Neural cell (in vitro differentiated cells): Measurements from ENCODE around the gene GLYATL1. TPM values are rescaled to one million over a fixed set of nuclear protein-coding genes. Genes with fewer than 3 reads are reported as not detected.

Experiments
- H2AFZ ChIP-seq: fragments of 200-600, 300-800 bp; sonication (generic), shearing (Covaris generic); 2 replicates; pipeline ENCODE4 v1.6.0; 2014; ENCODE audit warnings: low read depth, mild to moderate bottlenecking, antibody characterized with exemption, low read length, moderate library complexity
- H3F3A ChIP-seq: fragments of 200-600 bp; shearing (Covaris generic); 2 replicates; pipeline ENCODE4 v1.6.1; 2016; ENCODE audit warnings: mild to moderate bottlenecking, moderate library complexity, mixed read lengths, antibody characterized with exemption, low read length; ENCODE audit not compliant: insufficient read depth, poor library complexity, severe bottlenecking
- H3K27ac ChIP-seq: fragments of 200-600, 300-800 bp; sonication (generic), shearing (Covaris generic); 2 replicates; pipeline ENCODE4 v1.5.1; 2014; ENCODE audit warnings: mild to moderate bottlenecking, low read length, moderate library complexity
- H3K27me3 ChIP-seq: fragments of 300-800, 200-600 bp; sonication (generic), shearing (Covaris generic); 2 replicates; pipeline ENCODE4 v1.6.0; 2014; ENCODE audit warnings: mild to moderate bottlenecking, low read depth, low read length, moderate library complexity; ENCODE audit not compliant: insufficient read depth
- H3K36me3 ChIP-seq: fragments of 300-800, 200-600 bp; sonication (generic), shearing (Covaris generic); 2 replicates; pipeline ENCODE4 v1.5.1; 2014; ENCODE audit warnings: mild to moderate bottlenecking, antibody characterized with exemption, low read length, moderate library complexity; ENCODE audit not compliant: insufficient read depth
- H3K4me2 ChIP-seq: fragments of 300-800, 200-600 bp; sonication (generic), shearing (Covaris generic); 2 replicates; pipeline ENCODE4 v1.6.0; 2014; ENCODE audit warnings: mild to moderate bottlenecking, low read length
- H3K4me3 ChIP-seq: fragments of 300-800, 200-600 bp; sonication (generic), shearing (Covaris generic); 2 replicates; pipeline ENCODE4 v1.5.1; 2014; ENCODE audit warnings: mild to moderate bottlenecking, low read length, moderate library complexity
- H3K79me2 ChIP-seq: fragments of 200-600 bp; shearing (Covaris generic); replicated peaks from 2 replicates; pipeline ENCODE4 v1.6.0; 2014; ENCODE audit warnings: mild to moderate bottlenecking, low read length, moderate library complexity; ENCODE audit not compliant: insufficient read depth
- H3K9ac ChIP-seq: fragments of 300-800, 200-600 bp; sonication (generic), shearing (Covaris generic); 2 replicates; pipeline ENCODE4 v1.6.1; 2016; ENCODE audit warnings: mild to moderate bottlenecking, low read length, mixed read lengths
- H3K9me2 ChIP-seq: fragments of 200-600 bp; shearing (Covaris generic); 2 replicates; pipeline ENCODE4 v1.6.1; 2016; ENCODE audit warnings: mild to moderate bottlenecking, low read length, mixed read lengths; ENCODE audit not compliant: insufficient read depth
- H3K9me3 ChIP-seq: fragments of 200-600, 300-800 bp; sonication (generic), shearing (Covaris generic); 2 replicates; pipeline ENCODE4 v1.6.1; 2016; ENCODE audit warnings: mild to moderate bottlenecking, mixed run types, low read length, moderate library complexity, mixed read lengths
- H4K20me1 ChIP-seq: fragments of 200-600 bp; shearing (Covaris generic); 2 replicates; pipeline ENCODE4 v1.6.1; 2016; ENCODE audit warnings: mild to moderate bottlenecking, mixed run types; ENCODE audit not compliant: insufficient read depth
- CTCF ChIP-seq: fragments of 450-650 bp; IDR thresholded peaks from 2 replicates; pipeline ENCODE4 v1.5.1; 2014; ENCODE audit warnings: antibody characterized with exemption, mild to moderate bottlenecking, moderate library complexity; ENCODE audit not compliant: poor library complexity, severe bottlenecking
- EP300 ChIP-seq: fragments of 450-650 bp; conservative IDR thresholded peaks from 2 replicates; pipeline ENCODE4 v1.6.1; 2014; ENCODE audit warnings: antibody characterized with exemption, mild to moderate bottlenecking, moderate library complexity; ENCODE audit not compliant: poor library complexity, severe bottlenecking
- EZH2 ChIP-seq: fragments of 200-600, 300-800 bp; shearing (Covaris generic), sonication (generic); IDR thresholded peaks from 2 replicates; pipeline ENCODE4 v1.6.1; 2014; ENCODE audit warnings: antibody characterized with exemption, low read length, borderline replicate concordance, mild to moderate bottlenecking; ENCODE audit not compliant: insufficient read depth, poor library complexity, severe bottlenecking
- MXI1 ChIP-seq: fragments of 450-650 bp; conservative IDR thresholded peaks from 2 replicates; pipeline ENCODE4 v1.6.1; 2014; ENCODE audit warnings: antibody characterized with exemption, mild to moderate bottlenecking; ENCODE audit not compliant: poor library complexity, severe bottlenecking
- POLR2AphosphoS5 ChIP-seq: IDR thresholded peaks from 2 replicates; pipeline ENCODE4 v1.6.1; 2012
- RAD21 ChIP-seq: fragments of 450-650 bp; conservative IDR thresholded peaks from 2 replicates; pipeline ENCODE4 v1.6.1; 2014; ENCODE audit warnings: antibody characterized with exemption, mild to moderate bottlenecking, moderate library complexity
- REST ChIP-seq: IDR thresholded peaks from 2 replicates; pipeline ENCODE4 v1.6.1; 2012; ENCODE audit warnings: borderline replicate concordance
- SMC3 ChIP-seq: fragments of 450-650 bp; conservative IDR thresholded peaks from 2 replicates; pipeline ENCODE4 v1.6.1; 2014; ENCODE audit warnings: antibody characterized with exemption, mild to moderate bottlenecking, moderate library complexity; ENCODE audit not compliant: poor library complexity
- TAF1 ChIP-seq: IDR thresholded peaks from 2 replicates; pipeline ENCODE4 v1.6.1; 2012; ENCODE audit warnings: low read depth
- polyA plus RNA-seq: library from polyadenylated mRNA; depleted of rRNA; stranded (reverse); fragments of >200 nt; gene quantifications from 2 replicates; pipeline ENCODE4 v1.2.3, GENCODE V29; 2014

GLYATL1 gene
- polyA plus RNA-seq, 1 donor from 2014 or later, result 0.84 TPM

DNA sequence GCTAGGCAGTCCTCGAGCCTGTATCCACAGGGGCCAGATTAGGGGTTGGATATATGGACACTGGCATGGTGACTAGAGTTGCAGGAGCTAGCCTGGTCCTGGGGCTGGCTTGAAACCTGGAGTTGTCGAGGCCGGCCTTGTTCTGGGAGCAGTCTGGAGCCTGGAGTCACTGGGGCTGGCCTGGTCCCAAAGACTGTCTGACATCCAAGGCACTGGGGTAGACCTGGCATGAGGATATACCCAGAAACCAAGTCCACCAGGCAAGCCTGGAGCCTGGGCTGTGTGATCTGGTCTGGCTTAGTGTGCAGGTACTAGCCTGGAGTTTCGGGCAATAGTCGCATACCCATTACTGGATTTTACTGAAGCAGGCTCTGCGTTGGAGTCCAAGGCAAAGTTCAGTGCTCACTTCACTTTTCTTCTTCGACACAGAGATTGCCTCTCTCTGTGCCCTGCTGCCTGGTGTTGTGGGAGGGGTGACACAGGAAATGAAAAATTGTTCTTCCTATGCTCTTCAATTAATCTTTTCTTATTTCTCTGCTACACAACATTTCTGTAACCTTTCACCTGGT, 4.3 kb upstream of the GLYATL1 start:
- Histone ChIP-seq H2AFZ (no peak overlapping the region), H3K79me2 (no peaks in the 10 kb centered on the region), H3K9me2 (no peaks in the 10 kb centered on the region), H3K36me3 (no peaks in the 10 kb centered on the region), H3K9me3 (no peaks in the 10 kb centered on the region), H3K27ac (no peak overlapping the region), H4K20me1 (no peaks in the 10 kb centered on the region), H3K27me3 (no peaks in the 10 kb centered on the region), H3K9ac (no peak overlapping the region), H3F3A (no peaks in the 10 kb centered on the region), H3K4me2 (no peak overlapping the region), H3K4me3 (no peak overlapping the region)
- TF ChIP-seq POLR2AphosphoS5 (no peak), EZH2 (no peak), TAF1 (no peak), EP300 (no peak), CTCF (no peak), REST (no peak), RAD21 (no peak), SMC3 (no peak), MXI1 (no peak)

GRCh38 chr11:58938398-58938797, 890 bp upstream of the GLYATL1 start:
- Histone ChIP-seq H3K4me2 (no peak overlapping the region), H2AFZ (no peak overlapping the region), H3K79me2 (no peaks in the 10 kb centered on the region), H3K9me2 (no peaks in the 10 kb centered on the region), H3K27ac (no peak overlapping the region), H3K36me3 (no peaks in the 10 kb centered on the region), H3K27me3 (no peaks in the 10 kb centered on the region), H3K9ac (no peak overlapping the region), H4K20me1 (no peaks in the 10 kb centered on the region), H3K4me3 (no peak overlapping the region), H3K9me3 (no peaks in the 10 kb centered on the region), H3F3A (no peaks in the 10 kb centered on the region)
- no peak for TF ChIP-seq SMC3
- no peak for TF ChIP-seq CTCF
